SH-SY5Y (cell line): ENCODE results near the gene PAPLN.

Experiments
- GATA2 ChIP-seq: IDR thresholded peaks from 2 replicates; pipeline ENCODE4 v1.6.1; 2011; ENCODE audit warnings: mild to moderate bottlenecking, low read depth, low read length
- GATA3 ChIP-seq: IDR thresholded peaks from 2 replicates; pipeline ENCODE4 v1.6.1; 2011; ENCODE audit warnings: low read depth, mild to moderate bottlenecking, low read length, moderate library complexity

GRCh38 chr14:73230051-73230450 lies 7.3 kb upstream of the PAPLN start:
- TF ChIP-seq GATA2 (no peak), GATA3 (no peak)
